Neural cell (in vitro differentiated cells): ENCODE results near the gene SLC11A2.

Experiments used
- EP300 ChIP-seq: fragments of 450-650 bp; conservative IDR thresholded peaks from 2 replicates; pipeline ENCODE4 v1.6.1; 2014; ENCODE audit warnings: antibody characterized with exemption, mild to moderate bottlenecking, moderate library complexity; ENCODE audit not compliant: poor library complexity, severe bottlenecking
- EZH2 ChIP-seq: fragments of 200-600, 300-800 bp; shearing (Covaris generic), sonication (generic); IDR thresholded peaks from 2 replicates; pipeline ENCODE4 v1.6.1; 2014; ENCODE audit warnings: antibody characterized with exemption, low read length, borderline replicate concordance, mild to moderate bottlenecking; ENCODE audit not compliant: insufficient read depth, poor library complexity, severe bottlenecking
- MXI1 ChIP-seq: fragments of 450-650 bp; conservative IDR thresholded peaks from 2 replicates; pipeline ENCODE4 v1.6.1; 2014; ENCODE audit warnings: antibody characterized with exemption, mild to moderate bottlenecking; ENCODE audit not compliant: poor library complexity, severe bottlenecking
- POLR2AphosphoS5 ChIP-seq: IDR thresholded peaks from 2 replicates; pipeline ENCODE4 v1.6.1; 2012
- RAD21 ChIP-seq: fragments of 450-650 bp; conservative IDR thresholded peaks from 2 replicates; pipeline ENCODE4 v1.6.1; 2014; ENCODE audit warnings: antibody characterized with exemption, mild to moderate bottlenecking, moderate library complexity
- TF ChIP-seq, protein P1 (sequence below): IDR thresholded peaks from 2 replicates; pipeline ENCODE4 v1.6.1; 2012; ENCODE audit warnings: borderline replicate concordance
- TF ChIP-seq, protein P2 (sequence below): fragments of 450-650 bp; IDR thresholded peaks from 2 replicates; pipeline ENCODE4 v1.5.1; 2014; ENCODE audit warnings: antibody characterized with exemption, mild to moderate bottlenecking, moderate library complexity; ENCODE audit not compliant: poor library complexity, severe bottlenecking

DNA sequence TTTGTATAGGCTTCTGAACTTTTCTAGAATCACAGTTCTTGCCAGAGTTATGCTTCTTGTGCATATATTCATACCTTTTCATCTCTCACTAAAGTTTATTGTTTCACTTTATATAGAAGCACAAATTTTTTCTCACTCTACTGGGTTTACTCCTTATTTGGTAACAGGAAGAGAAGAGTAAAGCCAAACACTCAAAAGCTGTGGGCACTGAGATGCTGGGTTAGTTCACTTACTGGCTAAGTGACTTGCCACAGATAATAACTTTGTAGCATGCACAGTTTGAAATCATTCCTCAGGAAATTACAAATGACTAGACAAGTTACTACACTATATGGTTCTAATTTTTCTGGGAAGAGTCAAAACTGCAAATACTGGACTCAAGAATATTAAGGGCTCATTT lies 66.1 kb downstream of the SLC11A2 start:
- TF ChIP-seq, protein P1, sequence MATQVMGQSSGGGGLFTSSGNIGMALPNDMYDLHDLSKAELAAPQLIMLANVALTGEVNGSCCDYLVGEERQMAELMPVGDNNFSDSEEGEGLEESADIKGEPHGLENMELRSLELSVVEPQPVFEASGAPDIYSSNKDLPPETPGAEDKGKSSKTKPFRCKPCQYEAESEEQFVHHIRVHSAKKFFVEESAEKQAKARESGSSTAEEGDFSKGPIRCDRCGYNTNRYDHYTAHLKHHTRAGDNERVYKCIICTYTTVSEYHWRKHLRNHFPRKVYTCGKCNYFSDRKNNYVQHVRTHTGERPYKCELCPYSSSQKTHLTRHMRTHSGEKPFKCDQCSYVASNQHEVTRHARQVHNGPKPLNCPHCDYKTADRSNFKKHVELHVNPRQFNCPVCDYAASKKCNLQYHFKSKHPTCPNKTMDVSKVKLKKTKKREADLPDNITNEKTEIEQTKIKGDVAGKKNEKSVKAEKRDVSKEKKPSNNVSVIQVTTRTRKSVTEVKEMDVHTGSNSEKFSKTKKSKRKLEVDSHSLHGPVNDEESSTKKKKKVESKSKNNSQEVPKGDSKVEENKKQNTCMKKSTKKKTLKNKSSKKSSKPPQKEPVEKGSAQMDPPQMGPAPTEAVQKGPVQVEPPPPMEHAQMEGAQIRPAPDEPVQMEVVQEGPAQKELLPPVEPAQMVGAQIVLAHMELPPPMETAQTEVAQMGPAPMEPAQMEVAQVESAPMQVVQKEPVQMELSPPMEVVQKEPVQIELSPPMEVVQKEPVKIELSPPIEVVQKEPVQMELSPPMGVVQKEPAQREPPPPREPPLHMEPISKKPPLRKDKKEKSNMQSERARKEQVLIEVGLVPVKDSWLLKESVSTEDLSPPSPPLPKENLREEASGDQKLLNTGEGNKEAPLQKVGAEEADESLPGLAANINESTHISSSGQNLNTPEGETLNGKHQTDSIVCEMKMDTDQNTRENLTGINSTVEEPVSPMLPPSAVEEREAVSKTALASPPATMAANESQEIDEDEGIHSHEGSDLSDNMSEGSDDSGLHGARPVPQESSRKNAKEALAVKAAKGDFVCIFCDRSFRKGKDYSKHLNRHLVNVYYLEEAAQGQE: no peak
- no peak for TF ChIP-seq POLR2AphosphoS5
- TF ChIP-seq, protein P2, sequence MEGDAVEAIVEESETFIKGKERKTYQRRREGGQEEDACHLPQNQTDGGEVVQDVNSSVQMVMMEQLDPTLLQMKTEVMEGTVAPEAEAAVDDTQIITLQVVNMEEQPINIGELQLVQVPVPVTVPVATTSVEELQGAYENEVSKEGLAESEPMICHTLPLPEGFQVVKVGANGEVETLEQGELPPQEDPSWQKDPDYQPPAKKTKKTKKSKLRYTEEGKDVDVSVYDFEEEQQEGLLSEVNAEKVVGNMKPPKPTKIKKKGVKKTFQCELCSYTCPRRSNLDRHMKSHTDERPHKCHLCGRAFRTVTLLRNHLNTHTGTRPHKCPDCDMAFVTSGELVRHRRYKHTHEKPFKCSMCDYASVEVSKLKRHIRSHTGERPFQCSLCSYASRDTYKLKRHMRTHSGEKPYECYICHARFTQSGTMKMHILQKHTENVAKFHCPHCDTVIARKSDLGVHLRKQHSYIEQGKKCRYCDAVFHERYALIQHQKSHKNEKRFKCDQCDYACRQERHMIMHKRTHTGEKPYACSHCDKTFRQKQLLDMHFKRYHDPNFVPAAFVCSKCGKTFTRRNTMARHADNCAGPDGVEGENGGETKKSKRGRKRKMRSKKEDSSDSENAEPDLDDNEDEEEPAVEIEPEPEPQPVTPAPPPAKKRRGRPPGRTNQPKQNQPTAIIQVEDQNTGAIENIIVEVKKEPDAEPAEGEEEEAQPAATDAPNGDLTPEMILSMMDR: no peak
- TF ChIP-seq MXI1: no peak
- no peak for TF ChIP-seq EP300
- TF ChIP-seq EZH2: no peak
- no peak for TF ChIP-seq RAD21
